G401 (cell line): ENCODE results near the gene CDHR5. TPM values are rescaled to one million over a fixed set of nuclear protein-coding genes. Genes with fewer than 3 reads are reported as not detected.
A peak's percentile ranks its signal among the peaks of the same experiment; 100 is the strongest.
"Not testable (repeated sequence)": the region's sequence is repeated elsewhere in the genome, so short reads cannot be mapped to it uniquely, and the experiment has no call there.

Source experiments
- DNase-seq: peaks from one replicate; pipeline ENCODE4 v3.0.0-alpha.2; 2015; ENCODE audit warnings: low spot score
- in situ Hi-C: cut with HindIII; loops from 2 replicates; pipeline ENCODE4 v1.10.0; 2016; ENCODE audit warnings: low sequenced_read_pairs, mixed read lengths
- total RNA-seq: library from RNA; depleted of rRNA; stranded (reverse); fragments of >200 nt; shearing (Covaris generic); gene quantifications from 2 replicates; pipeline ENCODE4 v1.2.3, GENCODE V29; 2014; rRNA removed

Gene CDHR5
- total RNA-seq, 1 experiment from 2014 or later = not detected

GRCh38 chr11:575996-576768 lies 48.6 kb downstream of the CDHR5 start, which contains the start of gene PHRF1:
TSS of gene PHRF1 (plus strand) at chr11:576470. CDS start at chr11:581513, 5,043 bp downstream.
- peak; percentile 94 for DNase-seq
- in situ Hi-C loops = no loop called here

GRCh38 chr11:575313-575995 lies 49.3 kb downstream of the CDHR5 start:
- in situ Hi-C loops = no loop called here
- DNase-seq = no peak

GRCh38 chr11:574632-575312 lies 50.0 kb downstream of the CDHR5 start:
- in situ Hi-C loops = no loop called here

GRCh38 chr11:574031-574570 lies 50.7 kb downstream of the CDHR5 start:
- in situ Hi-C loops = not testable (repeated sequence)
- DNase-seq = peak; percentile 18

More at GRCh38 chr11:574632-575312, 50.0 kb downstream of the CDHR5 start:
- peak; percentile 51 for DNase-seq

GRCh38 chr11:573146-573759 lies 51.5 kb downstream of the CDHR5 start:
- in situ Hi-C loops = no loop called here
- DNase-seq = no peak

GRCh38 chr11:571802-572185 lies 53.0 kb downstream of the CDHR5 start:
- DNase-seq = no peak
- in situ Hi-C loops = no loop called here

- in situ Hi-C loops = no loop called here
- DNase-seq = no peak
Observed at GRCh38 chr11:569158-569885, 55.4 kb downstream of the CDHR5 start.

- in situ Hi-C loops = no loop called here
Observed at GRCh38 chr11:568306-569157, 56.2 kb downstream of the CDHR5 start.

GRCh38 chr11:567629-568292 lies 57.0 kb downstream of the CDHR5 start:
- in situ Hi-C loops = no loop called here
- DNase-seq = peak; percentile 29

More at GRCh38 chr11:568306-569157, 56.2 kb downstream of the CDHR5 start:
- peak; percentile 85 for DNase-seq

- DNase-seq = no peak
- in situ Hi-C loops = no loop called here
Observed at GRCh38 chr11:567011-567628, 57.6 kb downstream of the CDHR5 start.

Other genes starting within 250 kb of the CDHR5 start
- 1.1 and 7.9 TPM in 2 replicates for gene PKP3, start 230.7 kb downstream of the CDHR5 start, total RNA-seq
- gene SIGIRR, start 210.0 kb downstream of the CDHR5 start, total RNA-seq = 20.6 and 31.9 TPM in 2 replicates
- 0.31 and 0.98 TPM in 2 replicates for gene ANO9, start 182.9 kb downstream of the CDHR5 start, total RNA-seq
- gene PTDSS2, start 174.7 kb downstream of the CDHR5 start, total RNA-seq = 78.1 and 84.1 TPM in 2 replicates
- gene RNH1, start 117.7 kb downstream of the CDHR5 start, total RNA-seq = 164 and 168 TPM in 2 replicates
- 51.7 and 60.1 TPM in 2 replicates for gene HRAS, start 89.4 kb downstream of the CDHR5 start, total RNA-seq
- gene LRRC56, start 87.4 kb downstream of the CDHR5 start, total RNA-seq = 0.03 and 1.0 TPM in 2 replicates
- 2.0 and 2.1 TPM in 2 replicates for gene LMNTD2, start 64.2 kb downstream of the CDHR5 start, total RNA-seq
- 43.1 and 107 TPM in 2 replicates for gene RASSF7, start 64.0 kb downstream of the CDHR5 start, total RNA-seq
- 34.8 and 39.3 TPM in 2 replicates for gene PHRF1, start 48.5 kb downstream of the CDHR5 start, total RNA-seq
- 1.1 and 3.6 TPM in 2 replicates for gene IRF7, start 9.0 kb downstream of the CDHR5 start, total RNA-seq
- not detected in 2 replicates for gene SCT, start 2.2 kb upstream of the CDHR5 start, total RNA-seq
- not detected in 2 replicates for gene DRD4, start 12.3 kb upstream of the CDHR5 start, total RNA-seq
- gene DEAF1, start 70.3 kb upstream of the CDHR5 start, total RNA-seq = 70.5 and 73.2 TPM in 2 replicates
- gene TMEM80, start 70.9 kb upstream of the CDHR5 start, total RNA-seq = 14.8 and 19.8 TPM in 2 replicates
- 18.2 and 27.9 TPM in 2 replicates for gene EPS8L2, start 81.3 kb upstream of the CDHR5 start, total RNA-seq
- gene TALDO1, start 122.5 kb upstream of the CDHR5 start, total RNA-seq = 201 and 229 TPM in 2 replicates
- 56.6 and 63.4 TPM in 2 replicates for gene GATD1, start 152.5 kb upstream of the CDHR5 start, total RNA-seq
- gene CEND1, start 165.1 kb upstream of the CDHR5 start, total RNA-seq = 0.74 and 0.95 TPM in 2 replicates
- 48.2 and 76.5 TPM in 2 replicates for gene SLC25A22, start 173.3 kb upstream of the CDHR5 start, total RNA-seq
- gene PIDD1, start 180.3 kb upstream of the CDHR5 start, total RNA-seq = 25.5 and 29.5 TPM in 2 replicates
- 411 and 422 TPM in 2 replicates for gene RPLP2, start 185.0 kb upstream of the CDHR5 start, total RNA-seq
- 8.2 and 10.3 TPM in 2 replicates for gene PNPLA2, start 194.0 kb upstream of the CDHR5 start, total RNA-seq
- gene CRACR2B, start 203.0 kb upstream of the CDHR5 start, total RNA-seq = 28.3 and 47.8 TPM in 2 replicates
- gene CD151, start 208.0 kb upstream of the CDHR5 start, total RNA-seq = 179 and 226 TPM in 2 replicates
- 139 and 191 TPM in 2 replicates for gene POLR2L, start 217.6 kb upstream of the CDHR5 start, total RNA-seq
- gene TSPAN4, start 217.9 kb upstream of the CDHR5 start, total RNA-seq = 182 and 224 TPM in 2 replicates